ENCODE data around the gene PLEKHO2.

GRCh38 chr15:64858021-64858575, 16.4 kb downstream of the PLEKHO2 start:
- TF ChIP-seq CTCF (IDR thresholded peaks at IDR 0.05) = no peak
- TF ChIP-seq EP300 (IDR thresholded peaks at IDR 0.05) = no peak
- TF ChIP-seq POLR2A (IDR thresholded peaks at IDR 0.05) = no peak
